HS-27A (cell line): ENCODE measurements around the gene DMAC2.
"Not testable (repeated sequence)": the region's sequence is repeated elsewhere in the genome, so short reads cannot be mapped to it uniquely, and the experiment has no call there.

ENCODE experiments used
- DNase-seq: peaks from one replicate; pipeline ENCODE4 v3.0.0-alpha.2; 2012; ENCODE audit warnings: low read depth, missing footprints

DMAC2 gene

DNA sequence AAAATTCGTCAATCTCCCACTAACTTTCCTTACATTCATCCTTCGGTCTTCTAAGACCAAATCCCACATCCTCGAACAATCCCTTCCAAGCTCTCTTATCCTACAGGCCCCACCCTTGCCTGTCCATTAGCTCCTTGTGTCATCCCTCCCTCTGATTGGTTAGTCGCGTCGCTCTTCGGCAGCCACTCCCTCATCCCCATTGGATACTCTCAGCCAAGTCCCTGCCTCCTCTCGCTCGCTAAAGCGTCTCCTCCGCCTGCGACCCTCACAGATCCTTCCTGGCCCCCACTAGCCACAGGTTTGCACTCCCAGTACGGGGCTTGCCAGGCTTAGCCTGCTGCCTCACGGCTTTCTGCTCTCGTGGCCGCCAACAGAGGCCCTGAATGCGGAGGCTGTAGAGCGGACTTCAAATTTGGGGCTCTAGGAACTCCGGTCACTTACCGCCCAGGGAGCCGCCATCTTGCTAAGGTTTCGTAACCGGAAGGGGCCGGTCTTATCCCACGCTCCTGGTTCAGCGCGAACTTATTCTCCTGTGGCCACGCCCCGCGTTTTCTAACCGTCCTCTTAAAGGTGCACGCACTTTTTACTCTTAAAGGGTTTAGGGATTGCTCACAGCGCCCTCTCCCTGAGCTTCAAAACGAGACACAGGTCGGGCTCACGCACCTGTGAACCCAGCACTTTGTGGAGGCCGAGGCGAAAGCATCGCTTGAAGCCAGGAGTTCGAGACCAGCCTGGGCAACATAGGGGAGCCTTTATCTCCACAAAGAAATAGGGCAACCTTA, at the start of gene DMAC2:
DMAC2 (minus strand) TSS at position 472 of the 782 bp plus-strand sequence; CDS start at position 459, 13 bp downstream.
- DNase-seq: peak; percentile 100

DNA sequence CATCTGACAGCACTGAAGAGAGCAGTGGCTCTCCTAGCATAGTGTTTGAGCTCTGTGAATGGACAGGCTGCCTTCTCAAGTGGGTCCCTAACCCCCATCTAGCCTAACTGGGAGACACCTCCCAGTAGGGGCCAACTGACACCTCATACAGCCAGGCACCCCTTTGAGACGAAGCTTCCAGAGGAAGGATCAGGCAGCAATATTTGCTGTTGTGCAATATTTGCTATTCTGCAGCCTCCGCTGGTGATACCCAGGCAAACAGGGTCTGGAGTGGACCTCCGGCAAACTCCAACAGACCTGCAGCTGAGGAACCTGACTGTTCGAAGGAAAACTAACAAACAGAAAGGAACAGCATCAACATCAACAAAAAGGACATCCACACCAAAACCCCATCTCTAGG, 47.2 kb upstream of the DMAC2 start:
- DNase-seq: not testable (repeated sequence)

DNA sequence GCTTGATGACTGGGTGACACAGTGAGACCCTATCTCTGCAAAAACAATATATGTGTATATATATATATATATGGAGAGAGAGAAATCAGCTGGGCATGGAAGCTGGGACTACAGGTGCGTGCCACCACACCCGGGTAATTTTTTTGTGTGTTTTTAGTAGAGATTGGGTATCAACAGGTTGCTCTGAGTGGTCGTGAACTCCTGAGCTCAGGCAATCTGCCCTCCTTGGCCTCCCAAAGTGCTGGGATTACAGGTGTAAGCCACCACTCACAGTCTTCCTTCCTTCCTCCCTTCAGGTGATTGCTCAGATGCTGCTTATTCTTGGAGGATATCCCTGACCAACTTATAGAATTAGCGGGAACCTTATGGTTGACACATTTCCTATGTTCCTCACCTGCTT, 45.1 kb upstream of the DMAC2 start:
- no peak for DNase-seq

DNA sequence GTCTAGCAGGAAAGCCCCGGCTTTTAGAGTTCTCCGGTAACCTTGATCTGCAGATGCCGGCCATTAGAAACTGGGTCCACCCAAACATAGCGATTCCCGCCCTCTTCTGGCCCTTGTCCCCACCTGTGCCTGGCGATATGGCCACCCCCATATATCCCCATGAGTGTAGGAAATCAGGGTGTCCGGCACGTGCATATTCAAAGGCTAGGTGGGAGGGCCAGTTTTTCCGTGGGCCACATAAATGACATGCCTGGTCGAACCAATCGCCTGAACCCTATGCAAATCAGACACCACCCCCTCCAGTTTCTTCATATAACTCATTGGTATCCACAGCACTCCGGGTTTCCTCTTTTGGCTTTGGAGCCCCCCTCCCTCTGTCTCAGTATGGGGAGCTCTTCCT, 40.6 kb upstream of the DMAC2 start:
- DNase-seq: no peak

DNA sequence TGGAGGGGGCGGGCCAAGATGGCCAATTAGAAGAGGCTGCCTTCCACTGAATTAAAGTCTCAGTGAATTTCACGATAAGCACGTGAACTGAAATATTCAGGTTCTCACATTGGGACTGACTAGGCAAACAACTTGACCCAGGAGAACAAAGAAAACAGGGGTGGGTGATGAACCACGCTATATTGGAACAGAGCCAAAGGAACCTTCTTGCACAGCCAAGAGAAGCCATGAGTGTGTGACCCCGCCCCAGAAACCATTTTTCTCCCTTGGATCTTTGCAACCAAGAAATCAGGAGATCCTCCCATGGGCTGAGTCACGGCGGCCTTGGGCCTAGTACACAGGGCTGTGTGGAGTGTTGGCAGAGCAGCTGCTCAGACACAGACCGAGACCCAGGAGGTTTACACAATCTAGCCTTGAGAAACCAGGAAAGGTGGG, 40.1 kb upstream of the DMAC2 start:
- DNase-seq: no peak

DNA sequence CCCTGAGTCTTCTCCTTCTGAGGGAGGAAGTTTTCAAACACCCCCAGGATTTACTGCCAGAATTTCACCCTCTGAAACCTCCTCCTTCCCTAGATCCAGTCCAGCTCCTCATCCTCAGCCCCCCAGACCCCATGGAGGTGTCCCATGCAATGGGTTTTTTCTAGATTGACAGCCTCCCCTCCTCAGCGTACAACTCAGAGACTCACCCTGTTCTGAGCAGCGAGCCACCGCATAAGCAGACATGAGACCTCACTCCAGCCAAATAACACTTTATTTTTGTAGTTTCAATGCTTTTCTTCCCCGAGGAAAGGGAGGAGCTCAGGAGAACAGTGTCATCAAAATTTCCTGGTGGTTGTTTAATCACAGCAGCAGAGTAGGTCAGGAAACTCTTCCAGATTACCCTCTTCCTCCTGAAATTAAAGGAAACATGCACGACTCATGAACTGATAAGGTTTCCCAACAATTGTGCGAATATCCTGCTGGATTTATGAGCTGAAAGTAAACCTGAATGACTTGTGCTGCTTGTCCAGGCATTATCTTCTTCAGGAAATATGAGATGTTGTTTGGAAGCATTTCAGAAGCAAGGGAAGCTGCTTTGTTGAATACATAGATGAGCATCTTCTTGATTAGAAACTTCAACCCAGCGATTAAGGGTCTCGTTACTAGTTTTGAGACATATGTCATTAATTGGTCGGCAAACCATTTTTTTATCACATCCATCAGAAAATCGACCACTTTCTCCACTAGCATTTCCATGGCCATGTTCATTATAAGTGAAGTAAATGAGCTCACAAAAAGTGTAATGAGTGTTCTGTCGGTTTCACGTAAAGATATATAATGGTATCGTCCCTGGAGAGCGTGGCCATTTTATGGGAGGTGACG, 39.4 kb upstream of the DMAC2 start:
- no peak for DNase-seq

DNA sequence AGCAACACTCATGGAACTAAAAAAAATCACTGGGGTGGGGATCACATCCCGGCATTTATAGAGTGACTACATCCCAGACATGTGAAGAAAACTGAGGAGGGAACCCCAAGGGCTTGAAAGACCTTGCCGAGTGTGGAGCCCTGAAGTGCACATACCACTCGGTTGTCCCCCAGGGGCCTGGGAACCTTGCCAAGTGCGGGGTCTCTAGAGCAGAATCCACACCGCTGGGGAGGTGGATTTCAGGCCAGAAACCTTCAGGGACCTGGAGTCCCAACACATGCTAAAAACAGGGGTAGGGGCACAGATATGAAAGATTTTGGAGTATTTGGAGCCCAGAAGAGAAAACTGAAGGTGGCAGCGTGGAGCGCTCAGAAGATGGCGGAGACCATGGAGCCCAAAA, 38.5 kb upstream of the DMAC2 start:
- no peak for DNase-seq

DNA sequence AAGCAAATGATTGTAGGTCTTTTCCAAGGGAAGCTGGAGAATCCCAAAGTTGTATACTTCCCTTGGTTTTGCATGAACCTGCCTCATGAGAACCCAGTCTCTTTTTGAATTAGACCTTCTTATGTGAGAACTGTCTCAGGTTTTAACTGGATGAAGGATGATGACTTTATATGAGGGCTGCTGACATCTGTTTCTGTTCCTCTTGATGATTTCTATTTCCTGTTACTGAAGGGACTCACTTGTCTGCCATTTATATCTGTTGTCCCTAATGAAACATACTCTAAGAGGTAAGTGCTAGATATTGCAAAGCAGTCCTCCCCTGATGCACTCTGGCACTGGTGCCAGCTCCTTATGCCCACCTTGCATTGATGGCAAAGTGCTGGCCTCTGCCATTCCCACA, 36.9 kb upstream of the DMAC2 start:
- no peak for DNase-seq

DNA sequence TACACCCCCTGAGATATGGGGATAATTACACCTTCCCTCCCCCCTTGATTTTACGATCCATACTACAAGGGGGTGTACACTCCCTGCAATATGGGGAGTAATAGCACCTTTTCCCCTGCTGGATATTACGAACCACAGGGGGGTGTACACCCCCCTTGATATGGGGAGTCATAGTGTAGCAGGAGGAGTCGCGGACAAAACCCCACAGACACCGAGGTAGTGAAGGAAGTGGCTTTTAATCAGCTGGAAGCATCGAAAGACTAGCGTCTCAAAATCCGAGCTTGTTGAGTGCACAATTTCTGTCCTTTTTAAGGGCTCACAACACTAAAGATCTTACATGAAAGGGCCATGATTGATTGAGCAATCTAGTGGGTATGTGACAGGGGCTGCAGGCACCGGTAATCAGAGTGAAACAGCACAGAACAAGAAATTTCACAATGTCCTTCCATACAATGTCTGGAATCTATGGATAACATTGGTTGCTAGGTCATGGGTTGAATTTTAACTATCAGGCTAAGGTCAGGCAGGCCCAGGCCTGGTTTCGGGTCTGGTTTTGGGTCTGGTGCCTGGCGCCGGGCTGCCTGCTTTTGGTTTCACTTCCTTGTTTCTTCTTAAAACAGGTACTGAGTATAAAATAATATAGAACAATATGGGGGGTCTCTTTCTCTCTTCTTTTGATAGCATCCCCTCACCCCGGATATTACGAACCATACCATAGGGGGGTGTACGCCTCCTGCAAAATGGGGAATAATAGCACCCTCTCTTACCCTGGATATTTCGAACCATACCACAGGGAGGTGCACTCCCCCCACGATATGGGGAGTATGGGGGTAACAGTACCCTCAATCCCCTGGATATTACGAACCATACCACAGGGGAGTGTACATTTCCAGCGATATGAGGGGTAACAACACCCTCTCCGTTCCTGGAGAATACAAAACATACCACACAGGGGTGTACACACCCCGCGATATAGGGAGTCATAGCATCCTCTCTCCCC, 23.8 kb upstream of the DMAC2 start:
- not testable (repeated sequence) for DNase-seq

DNA sequence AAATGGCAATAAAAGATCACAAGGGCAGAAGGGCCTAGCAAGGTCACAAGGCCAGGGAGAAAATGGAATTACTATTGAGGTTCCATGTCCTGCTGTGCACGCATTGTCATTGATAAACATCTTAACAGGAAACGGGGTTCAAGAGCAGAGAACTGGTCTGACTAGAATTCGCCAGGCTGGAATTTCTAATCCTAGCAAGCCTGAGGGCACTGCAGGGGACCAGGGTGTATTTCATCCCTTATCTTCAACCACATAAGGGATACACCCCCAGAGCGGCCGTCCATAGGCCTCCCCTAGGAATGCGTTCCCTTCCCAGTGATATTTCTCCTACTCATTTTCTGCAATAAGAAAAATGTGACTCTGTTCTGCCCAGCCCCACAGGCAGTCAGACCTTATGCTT, 22.8 kb upstream of the DMAC2 start:
- DNase-seq: no peak

DNA sequence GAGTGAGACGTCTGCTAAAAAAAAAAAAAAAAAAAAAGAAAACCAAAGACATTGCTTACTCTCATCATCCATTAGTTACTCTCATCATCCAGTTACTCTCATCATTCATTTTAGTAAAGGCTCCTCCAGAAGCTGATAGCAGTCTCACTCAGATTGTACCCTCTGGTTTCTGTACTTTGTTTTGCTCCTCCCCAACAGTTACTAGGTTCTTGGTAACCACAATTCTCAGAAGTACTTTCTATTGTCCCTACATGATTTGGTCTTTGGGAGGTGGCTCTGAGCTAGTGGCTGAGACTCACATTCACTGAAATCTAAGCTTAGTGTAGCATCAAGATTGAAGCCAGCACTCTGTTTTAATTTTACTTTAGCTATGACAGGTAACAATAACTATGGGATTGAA, 17.5 kb upstream of the DMAC2 start:
- DNase-seq: no peak

DNA sequence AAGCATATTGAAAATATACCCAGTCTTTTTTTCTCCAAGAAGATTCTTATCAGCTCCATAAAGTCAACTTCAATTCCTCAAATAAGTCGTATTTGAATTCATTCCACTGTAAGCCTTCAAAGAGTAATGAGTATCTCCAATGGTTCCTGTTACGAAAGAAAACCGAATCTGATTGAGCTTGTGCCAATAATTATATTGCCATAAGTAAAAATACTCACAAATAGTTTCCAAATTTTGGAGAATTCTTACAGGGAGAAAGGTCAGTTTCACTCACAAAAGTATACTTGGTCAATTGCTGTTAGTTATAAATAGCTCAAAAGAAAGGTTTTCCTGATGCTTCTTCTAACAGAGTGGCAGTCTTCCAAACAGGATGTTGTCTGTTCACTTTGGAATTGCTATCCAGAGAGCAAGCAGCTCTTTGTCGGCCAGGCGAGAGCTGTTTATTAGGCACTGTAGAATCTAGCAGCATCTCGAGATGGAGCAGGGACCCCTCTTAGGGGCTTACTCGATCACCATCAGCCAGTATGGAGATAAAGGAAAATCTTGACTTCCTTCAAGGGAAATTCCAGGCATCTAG, 16.7 kb upstream of the DMAC2 start:
- no peak for DNase-seq

DNA sequence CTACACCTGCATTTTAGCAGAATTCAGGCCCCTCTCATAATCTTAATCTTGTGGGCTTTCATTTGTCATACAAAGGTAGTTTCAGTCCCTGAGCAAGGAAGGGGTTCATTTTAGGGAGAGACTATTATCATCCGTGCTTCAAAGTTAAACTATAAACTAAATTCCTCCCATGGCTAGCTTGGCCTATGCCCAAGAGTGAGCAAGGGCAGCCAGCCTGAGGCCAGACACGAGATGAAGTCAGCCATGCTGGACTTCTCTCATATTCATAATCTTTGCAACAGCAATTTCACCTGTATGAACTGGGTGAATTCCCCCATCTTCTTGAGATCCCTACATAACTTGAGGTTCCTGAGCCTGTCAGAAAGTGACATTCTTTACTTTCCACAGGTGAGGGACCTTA, 16.2 kb upstream of the DMAC2 start:
- DNase-seq: no peak

DNA sequence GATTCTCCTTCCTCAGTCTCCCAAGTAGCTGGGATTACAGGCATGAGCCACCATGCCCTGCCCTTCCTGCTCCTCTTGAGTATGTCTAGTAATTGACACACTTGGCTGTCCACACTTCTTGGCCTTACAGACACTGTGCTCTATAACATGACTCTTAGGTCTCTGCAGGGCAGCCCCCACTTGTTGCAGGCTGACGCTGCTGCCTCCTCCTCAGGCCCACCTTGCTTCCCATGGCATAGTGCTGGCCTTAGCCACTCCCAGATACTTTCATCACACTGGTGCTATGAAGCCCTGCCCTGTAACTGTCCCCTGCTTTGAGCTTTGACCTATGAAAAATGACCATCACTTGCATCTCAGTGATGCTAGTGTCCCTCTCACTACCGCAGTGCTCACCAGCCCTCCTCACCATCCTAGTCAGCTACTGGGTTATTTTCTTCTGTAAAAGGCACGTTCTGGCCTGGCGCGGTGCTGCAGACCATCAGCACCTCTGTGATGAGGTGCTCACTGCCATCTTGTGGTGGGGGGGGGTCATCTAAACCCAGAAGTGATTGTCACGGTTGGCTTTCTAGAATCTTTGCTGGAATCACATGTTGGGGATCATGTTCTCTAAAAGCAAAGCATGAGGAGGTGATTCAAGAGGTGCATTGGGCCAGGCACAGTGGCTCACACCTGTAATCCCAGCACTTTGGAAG, 13.0 kb upstream of the DMAC2 start:
- DNase-seq: no peak

DNA sequence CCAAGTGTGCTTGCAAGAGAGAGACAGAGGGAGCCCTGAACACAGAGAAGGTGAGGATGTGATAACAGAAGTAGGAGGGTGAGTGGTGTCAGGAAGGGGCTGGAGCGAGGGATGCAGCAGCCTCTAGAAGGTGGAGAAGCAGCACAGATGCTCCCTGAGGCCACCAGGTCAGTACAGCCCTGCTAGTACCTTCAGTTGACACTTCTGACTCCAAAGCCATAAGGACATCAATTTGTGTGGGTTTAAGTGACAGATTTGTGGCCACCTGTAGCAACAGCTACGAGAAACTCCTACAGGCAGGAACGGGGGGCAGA, 10.1 kb upstream of the DMAC2 start:
- DNase-seq: no peak

DNA sequence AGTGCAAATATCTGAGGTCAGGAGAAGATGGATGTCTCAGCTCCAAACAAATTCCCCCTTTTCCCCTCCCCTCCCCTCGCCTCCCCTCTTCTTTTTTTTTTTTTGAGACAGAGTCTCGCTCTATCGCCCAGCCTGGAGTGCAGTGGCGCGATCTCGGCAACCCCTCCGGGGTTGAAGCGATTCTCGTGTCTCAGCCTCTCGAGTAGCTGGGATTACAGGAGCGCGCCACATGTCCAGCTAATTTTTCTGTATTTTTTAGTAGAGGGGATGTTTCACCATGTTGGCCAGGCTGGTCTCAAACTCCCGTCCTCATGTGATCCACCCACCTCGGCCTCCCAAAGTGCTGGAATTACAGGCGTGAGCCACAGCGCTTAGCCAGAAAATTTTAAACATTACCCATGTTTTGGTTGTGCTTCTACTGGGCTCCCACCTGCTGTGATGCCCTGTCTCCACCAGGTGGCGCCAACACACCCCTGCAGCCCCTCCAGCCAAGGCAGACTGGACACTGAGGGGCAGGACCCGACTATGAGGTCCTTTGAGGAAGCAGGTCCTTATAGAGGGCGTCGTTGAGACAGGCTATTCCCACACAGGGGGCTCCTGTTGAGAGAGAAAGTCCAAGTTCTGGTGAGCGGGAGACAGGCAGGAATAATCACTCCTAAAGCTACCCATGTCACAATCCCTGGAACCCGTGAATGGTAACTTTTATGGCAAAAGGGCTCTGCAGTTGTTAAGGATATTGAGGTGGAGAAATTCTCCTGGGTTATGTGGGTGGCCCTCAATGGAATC, 9.6 kb upstream of the DMAC2 start:
- DNase-seq: peak; percentile 47

DNA sequence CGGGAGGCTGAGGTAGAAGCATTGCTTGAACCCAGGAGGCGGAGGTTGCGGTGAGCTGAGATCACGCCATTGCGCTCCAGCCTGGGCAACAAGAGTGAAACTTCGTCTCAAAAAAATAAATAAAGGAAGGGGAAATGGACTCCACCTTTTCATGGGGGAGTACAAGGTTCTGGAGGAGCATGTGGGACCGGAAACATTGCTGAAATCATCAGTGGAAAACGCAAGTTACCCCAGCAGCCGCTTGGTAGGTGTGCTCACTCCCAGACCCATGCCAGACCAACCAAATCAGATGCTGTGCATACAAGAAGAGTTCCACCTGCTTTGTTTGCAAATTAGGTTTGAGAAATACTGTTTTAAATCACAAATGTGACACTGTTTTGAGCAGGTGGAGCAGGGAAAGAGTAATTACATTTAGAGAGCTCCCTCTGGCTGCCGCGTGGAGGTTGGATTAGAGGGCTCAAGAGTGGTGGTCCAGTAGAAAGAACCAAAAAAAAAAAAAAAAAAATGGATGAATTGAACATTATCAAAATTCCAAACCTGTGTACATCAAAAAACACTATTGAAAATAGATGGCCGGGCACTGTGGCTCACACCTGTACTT, 8.1 kb upstream of the DMAC2 start:
- no peak for DNase-seq

DNA sequence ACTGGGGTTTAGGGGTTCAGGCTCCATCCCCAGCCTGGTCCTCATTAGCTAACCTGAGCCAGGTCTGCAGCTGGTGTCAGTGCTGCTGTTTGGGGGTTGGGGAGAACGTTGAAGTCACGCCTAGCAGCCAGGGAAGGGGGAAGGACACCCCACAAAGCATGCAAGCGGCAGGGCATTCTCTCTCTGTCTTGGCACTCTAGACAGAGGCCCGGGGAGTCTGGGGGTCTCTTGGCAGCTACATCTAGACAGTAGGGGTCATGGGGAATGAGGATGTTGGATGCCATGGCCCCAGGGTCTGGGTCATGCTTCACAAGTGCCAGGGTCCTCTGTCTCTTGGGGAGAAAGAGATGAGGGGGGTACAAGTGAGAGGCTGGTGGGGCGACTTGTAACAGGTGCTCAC, 5.9 kb upstream of the DMAC2 start:
- DNase-seq: no peak

DNA sequence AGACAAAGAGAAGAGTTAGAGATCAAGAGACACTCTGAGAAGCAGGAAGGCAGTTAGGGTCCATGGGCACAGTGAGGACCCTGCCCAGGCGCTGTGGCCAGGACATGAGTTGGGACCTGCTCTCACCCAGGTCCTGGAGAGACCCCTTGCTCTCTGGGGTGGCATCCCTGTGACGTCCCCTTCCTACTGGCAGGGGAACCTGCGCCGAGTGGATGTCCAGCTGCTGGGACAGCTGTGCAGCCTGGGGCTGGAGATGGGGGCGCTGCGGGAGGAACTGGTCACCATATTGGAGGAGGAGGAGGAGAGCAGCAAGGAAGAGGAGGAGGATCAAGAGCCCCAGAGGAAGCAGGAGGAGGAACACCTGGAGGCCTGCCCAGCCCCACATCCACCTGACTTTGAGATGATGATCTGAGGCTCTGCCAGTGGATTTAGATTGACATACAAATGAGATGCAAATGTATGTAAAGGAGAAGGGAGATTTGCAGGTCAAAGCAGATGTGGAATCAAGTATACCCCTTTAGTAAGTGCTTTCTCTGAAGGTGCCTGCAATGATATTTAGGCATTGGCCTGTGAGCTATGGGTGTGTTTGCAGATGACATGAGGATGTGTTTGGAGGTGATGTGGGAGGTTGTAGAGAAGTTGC, 4.2 kb upstream of the DMAC2 start:
- DNase-seq: no peak
